GM23338 (cell line): ENCODE results near the gene ZNF275. TPM values are rescaled to one million over a fixed set of nuclear protein-coding genes. Genes with fewer than 3 reads are reported as not detected.

ENCODE experiments used
- ATAC-seq: fragments of 200-7000 bp; cut with Tn5 transposase; 3 replicates; pipeline ENCODE4 v1.9.1; 2020
- DNase-seq: peaks from one replicate; pipeline ENCODE4 v3.0.0-alpha.2; 2015; ENCODE audit warnings: low spot score
- H2AFZ ChIP-seq: fragments of 200-600 bp; sonication (generic); 2 replicates; pipeline ENCODE4 v1.8.0; 2016; ENCODE audit warnings: antibody characterized with exemption, mild to moderate bottlenecking, moderate library complexity
- H3F3A ChIP-seq: fragments of 200-600 bp; sonication (generic); replicated peaks from 2 replicates; pipeline ENCODE4 v1.8.0; 2017; ENCODE audit warnings: antibody characterized with exemption, mixed run types, low read depth
- H3K27ac ChIP-seq: fragments of 200-600 bp; sonication (generic); 2 replicates; pipeline ENCODE4 v1.6.1; 2016; ENCODE audit warnings: low read depth
- H3K27me3 ChIP-seq: fragments of 200-600 bp; sonication (generic); 2 replicates; pipeline ENCODE4 v1.8.0; 2016; ENCODE audit warnings: mild to moderate bottlenecking, mixed run types, moderate library complexity; ENCODE audit not compliant: insufficient read depth
- H3K36me3 ChIP-seq: fragments of 200-600 bp; sonication (generic); 2 replicates; pipeline ENCODE4 v1.8.0; 2016; ENCODE audit warnings: mild to moderate bottlenecking; ENCODE audit not compliant: insufficient read depth
- H3K4me1 ChIP-seq: fragments of 200-600 bp; sonication (generic); 2 replicates; pipeline ENCODE4 v1.8.0; 2016; ENCODE audit warnings: mild to moderate bottlenecking, moderate library complexity; ENCODE audit not compliant: insufficient read depth
- H3K4me2 ChIP-seq: fragments of 200-600 bp; sonication (generic); 2 replicates; pipeline ENCODE4 v1.7.1; 2017; ENCODE audit warnings: mixed run types
- H3K4me3 ChIP-seq: fragments of 200-600 bp; sonication (generic); 2 replicates; pipeline ENCODE4 v1.6.1; 2016; ENCODE audit warnings: mixed run types
- H3K79me2 ChIP-seq: fragments of 200-600 bp; sonication (generic); replicated peaks from 2 replicates; pipeline ENCODE4 v1.8.0; 2017; ENCODE audit warnings: mild to moderate bottlenecking; ENCODE audit not compliant: insufficient read depth
- H3K9me2 ChIP-seq: fragments of 200-600 bp; sonication (generic); 2 replicates; pipeline ENCODE4 v1.8.0; 2017; ENCODE audit not compliant: insufficient read depth
- H4K20me1 ChIP-seq: fragments of 200-600 bp; sonication (generic); replicated peaks from 2 replicates; pipeline ENCODE4 v1.8.0; 2017; ENCODE audit warnings: mild to moderate bottlenecking; ENCODE audit not compliant: insufficient read depth
- H3K27ac Mint-ChIP-seq: 2 replicates; pipeline ENCODE4 v1.8.0; 2020; ENCODE audit warnings: inconsistent platforms, mild to moderate bottlenecking, moderate library complexity, mixed read lengths
- H3K27me3 Mint-ChIP-seq: 3 replicates; pipeline ENCODE4 v1.8.0; 2022; ENCODE audit warnings: low read depth, mild to moderate bottlenecking, moderate library complexity, mixed read lengths, inconsistent platforms; ENCODE audit not compliant: insufficient read depth, poor library complexity
- H3K36me3 Mint-ChIP-seq: 3 replicates; pipeline ENCODE4 v1.8.0; 2021; ENCODE audit warnings: low read depth, mild to moderate bottlenecking, inconsistent platforms, moderate library complexity, mixed read lengths
- H3K4me1 Mint-ChIP-seq: 3 replicates; pipeline ENCODE4 v1.8.0; 2020; ENCODE audit warnings: mild to moderate bottlenecking, inconsistent platforms, mixed read lengths
- H3K4me3 Mint-ChIP-seq: 3 replicates; pipeline ENCODE4 v1.8.0; 2021; ENCODE audit warnings: moderate library complexity, mild to moderate bottlenecking, inconsistent platforms, mixed read lengths
- H3K9me3 Mint-ChIP-seq: 3 replicates; pipeline ENCODE4 v1.8.0; 2020; ENCODE audit warnings: moderate library complexity, mild to moderate bottlenecking, inconsistent platforms, mixed read lengths
- ETS1 ChIP-seq: IDR thresholded peaks from 2 replicates; pipeline ENCODE4 v1.6.1; 2016; ENCODE audit warnings: antibody characterized with exemption
- EZH2phosphoT487 ChIP-seq: fragments of 200-600 bp; sonication (generic); IDR thresholded peaks from one replicate; pipeline ENCODE4 v1.8.1; 2018; ENCODE audit warnings: antibody characterized with exemption; ENCODE audit not compliant: unreplicated experiment
- JUNB ChIP-seq: IDR thresholded peaks from one replicate; pipeline ENCODE4 v1.6.1; 2016; ENCODE audit warnings: antibody characterized with exemption; ENCODE audit not compliant: unreplicated experiment
- NANOG ChIP-seq: IDR thresholded peaks from 2 replicates; pipeline ENCODE4 v1.6.1; 2016; ENCODE audit warnings: antibody characterized with exemption, borderline replicate concordance
- POLR2AphosphoS5 ChIP-seq: IDR thresholded peaks from 2 replicates; pipeline ENCODE4 v1.6.1; 2016; ENCODE audit warnings: antibody characterized with exemption, low read depth
- STAT1 ChIP-seq: IDR thresholded peaks from one replicate; pipeline ENCODE4 v1.6.1; 2016; ENCODE audit warnings: antibody characterized with exemption; ENCODE audit not compliant: unreplicated experiment
- ZNF114 ChIP-seq: fragments of 250-450 bp; sonication (Bioruptor Pico); IDR thresholded peaks from 2 replicates; pipeline ENCODE4 v1.5.0; 2020; ENCODE audit warnings: mild to moderate bottlenecking, moderate library complexity
- polyA plus RNA-seq: library from polyadenylated mRNA; unstranded; fragments of >200 nt; fragmentation: Nextera tagmentation; extraction: Ambion mirVana; gene quantifications from 2 replicates; pipeline ENCODE4 v1.2.1, GENCODE V29; 2016
- total RNA-seq: library from RNA; depleted of rRNA; stranded (reverse); fragments of >200 nt; shearing (Covaris generic); gene quantifications from 2 replicates; pipeline ENCODE4 v1.2.3, GENCODE V29; 2014
- TF ChIP-seq, protein P1 (sequence below), 2 experiments: fragments of 200-600 bp in 1 of 2; sonication (generic) in 1 of 2; conservative IDR thresholded peaks; 2 replicates each; pipeline versions ENCODE4 v1.5.1 to v1.6.1; 2016 to 2017; ENCODE audit warnings: antibody characterized with exemption in 2 of 2, low read depth in 2 of 2, mild to moderate bottlenecking in 2 of 2, moderate library complexity in 1 of 2

ZNF275 gene
- total and polyA plus RNA-seq, 2 experiments from 2014 or later = 3.2 to 12.3 TPM

DNA sequence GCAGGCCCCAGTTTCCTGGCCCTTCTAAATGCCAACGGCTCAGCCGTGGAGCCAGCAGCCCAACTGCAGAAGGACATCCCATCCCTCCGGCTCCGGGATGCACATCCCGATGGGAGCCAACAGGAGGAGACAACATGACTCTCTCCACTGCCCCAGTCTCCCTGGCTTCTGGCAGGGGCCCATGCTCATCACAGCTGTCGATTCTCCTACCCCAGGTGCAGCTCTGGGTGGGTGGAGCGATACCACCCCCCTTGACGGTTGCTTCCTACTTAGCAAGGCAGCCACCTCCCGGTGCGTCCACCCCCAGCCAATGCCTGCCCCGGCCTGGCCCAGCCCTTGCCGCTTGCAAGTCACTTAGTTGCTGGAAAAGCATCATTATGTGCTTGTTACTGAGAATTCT is 19.5 kb downstream of the ZNF275 start:
- no peak overlapping the region for H2AFZ ChIP-seq
- H3K27ac ChIP-seq = no peak overlapping the region
- H3K27me3 Mint-ChIP-seq = no peaks in the 10 kb centered on the region
- H4K20me1 ChIP-seq = no peaks in the 10 kb centered on the region
- no peaks in the 10 kb centered on the region for H3K36me3 ChIP-seq
- DNase-seq (peak; percentile 36), ATAC-seq (peak; percentile 89)
- no peaks in the 10 kb centered on the region for H3K4me1 ChIP-seq
- H3K4me1 Mint-ChIP-seq = peaks cover 13% of the 10 kb centered on the region
- no peak overlapping the region for H3K4me2 ChIP-seq
- no peaks in the 10 kb centered on the region for H3K79me2 ChIP-seq
- H3K27ac Mint-ChIP-seq = no peak overlapping the region
- no peaks in the 10 kb centered on the region for H3K9me2 ChIP-seq
- H3F3A ChIP-seq = no peaks in the 10 kb centered on the region
- H3K4me3 ChIP-seq = no peak overlapping the region
- peaks cover 23% of the 10 kb centered on the region for H3K36me3 Mint-ChIP-seq
- no peak overlapping the region for H3K4me3 Mint-ChIP-seq
- H3K27me3 ChIP-seq = no peaks in the 10 kb centered on the region
- TF ChIP-seq EZH2phosphoT487 = no peak
- TF ChIP-seq, protein P1, sequence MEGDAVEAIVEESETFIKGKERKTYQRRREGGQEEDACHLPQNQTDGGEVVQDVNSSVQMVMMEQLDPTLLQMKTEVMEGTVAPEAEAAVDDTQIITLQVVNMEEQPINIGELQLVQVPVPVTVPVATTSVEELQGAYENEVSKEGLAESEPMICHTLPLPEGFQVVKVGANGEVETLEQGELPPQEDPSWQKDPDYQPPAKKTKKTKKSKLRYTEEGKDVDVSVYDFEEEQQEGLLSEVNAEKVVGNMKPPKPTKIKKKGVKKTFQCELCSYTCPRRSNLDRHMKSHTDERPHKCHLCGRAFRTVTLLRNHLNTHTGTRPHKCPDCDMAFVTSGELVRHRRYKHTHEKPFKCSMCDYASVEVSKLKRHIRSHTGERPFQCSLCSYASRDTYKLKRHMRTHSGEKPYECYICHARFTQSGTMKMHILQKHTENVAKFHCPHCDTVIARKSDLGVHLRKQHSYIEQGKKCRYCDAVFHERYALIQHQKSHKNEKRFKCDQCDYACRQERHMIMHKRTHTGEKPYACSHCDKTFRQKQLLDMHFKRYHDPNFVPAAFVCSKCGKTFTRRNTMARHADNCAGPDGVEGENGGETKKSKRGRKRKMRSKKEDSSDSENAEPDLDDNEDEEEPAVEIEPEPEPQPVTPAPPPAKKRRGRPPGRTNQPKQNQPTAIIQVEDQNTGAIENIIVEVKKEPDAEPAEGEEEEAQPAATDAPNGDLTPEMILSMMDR (conservative IDR thresholded peaks at IDR 0.05; ENCODE audit: low read depth in 2 of 2) = peak in 1 of 2 experiments; percentile 16; a peak in 1 of 4 replicates
- H3K9me3 Mint-ChIP-seq = peaks cover 26% of the 10 kb centered on the region

- no peak overlapping the region for H3K27ac Mint-ChIP-seq
- Histone ChIP-seq H3K4me3 (no peak overlapping the region), H3K79me2 (no peaks in the 10 kb centered on the region), H3K27ac (no peak overlapping the region), H2AFZ (no peak overlapping the region), H3F3A (no peaks in the 10 kb centered on the region), H3K4me1 (no peaks in the 10 kb centered on the region), H3K9me2 (no peaks in the 10 kb centered on the region), H3K27me3 (no peaks in the 10 kb centered on the region), H3K36me3 (no peaks in the 10 kb centered on the region), H3K4me2 (no peak overlapping the region), H4K20me1 (no peaks in the 10 kb centered on the region)
- H3K9me3 Mint-ChIP-seq = peaks cover 38% of the 10 kb centered on the region
- DNase-seq (no peak), ATAC-seq (no peak)
- peaks cover 2% of the 10 kb centered on the region for H3K4me1 Mint-ChIP-seq
- TF ChIP-seq NANOG = no peak
- H3K27me3 Mint-ChIP-seq = peaks cover 2% of the 10 kb centered on the region
- H3K36me3 Mint-ChIP-seq = peaks cover 3% of the 10 kb centered on the region; the same call in 2 of the 3 replicates
- no peak overlapping the region for H3K4me3 Mint-ChIP-seq
Observed at GRCh38 chrX:153357877-153358276, 23.9 kb downstream of the ZNF275 start.

DNA sequence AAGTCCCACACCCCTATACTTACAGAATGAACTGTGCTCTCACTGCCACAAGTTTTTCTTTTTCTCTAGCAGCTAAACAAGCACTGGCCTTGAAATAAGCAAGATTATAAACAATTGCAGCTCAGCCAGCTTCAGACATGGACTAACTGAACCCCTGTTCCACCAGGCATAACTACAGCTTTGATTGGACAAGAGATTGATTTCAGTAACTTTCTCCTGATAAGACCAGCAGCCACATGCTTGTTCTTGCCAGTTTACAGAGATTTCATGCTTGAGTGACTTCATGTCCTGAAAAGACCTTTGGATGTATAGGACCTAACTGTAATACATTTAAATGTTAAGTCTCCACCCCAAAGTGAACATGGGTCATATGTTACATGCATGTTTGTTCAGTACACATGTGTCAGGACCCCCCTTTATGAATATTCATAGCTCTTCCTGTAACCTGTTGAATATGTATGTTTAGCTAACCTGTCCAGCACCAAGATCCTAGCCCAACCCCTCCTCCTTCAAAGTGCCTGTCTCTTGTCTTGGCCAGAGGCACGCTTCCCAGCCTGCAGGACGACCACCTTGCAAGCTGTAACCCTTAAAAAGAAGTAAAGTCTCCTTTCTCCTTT is 27.9 kb downstream of the ZNF275 start:
- Histone ChIP-seq H3K4me1 (no peaks in the 10 kb centered on the region), H3K9me2 (no peaks in the 10 kb centered on the region), H3K4me3 (no peak overlapping the region), H3K27me3 (no peaks in the 10 kb centered on the region), H3K4me2 (no peak overlapping the region), H3K79me2 (no peaks in the 10 kb centered on the region), H2AFZ (no peak overlapping the region), H3F3A (no peaks in the 10 kb centered on the region), H3K36me3 (no peaks in the 10 kb centered on the region), H4K20me1 (no peaks in the 10 kb centered on the region), H3K27ac (no peak overlapping the region)
- Mint-ChIP-seq H3K9me3 (peaks cover 27% of the 10 kb centered on the region), H3K27me3 (peaks cover 2% of the 10 kb centered on the region), H3K36me3 (peaks cover 3% of the 10 kb centered on the region; the same call in 2 of the 3 replicates), H3K4me3 (no peak overlapping the region), H3K27ac (no peak overlapping the region), H3K4me1 (no peaks in the 10 kb centered on the region)
- no peak for TF ChIP-seq ETS1
- no peak for TF ChIP-seq POLR2AphosphoS5
- TF ChIP-seq STAT1 = no peak
- no peak for TF ChIP-seq EZH2phosphoT487
- TF ChIP-seq ZNF114 (CRISPR knock-in tag) = no peak
- no peak for TF ChIP-seq JUNB
- ATAC-seq (no peak), DNase-seq (no peak)
